C4-2B (cell line): Measurements from ENCODE around the gene ORM2.
"Not testable (repeated sequence)": the region's sequence is repeated elsewhere in the genome, so short reads cannot be mapped to it uniquely, and the experiment has no call there.

Source experiments
- CTCF ChIP-seq: fragments of 450-650 bp; conservative IDR thresholded peaks from 2 replicates; pipeline ENCODE4 v1.5.1; 2017; ENCODE audit warnings: mild to moderate bottlenecking
- ZFX ChIP-seq: fragments of 450-650 bp; IDR thresholded peaks from 2 replicates; pipeline ENCODE4 v1.6.1; 2017

- TF ChIP-seq ZFX, CTCF: not testable (repeated sequence)
Measured at GRCh38 chr9:114320710-114321109, 9.0 kb upstream of the ORM2 start.
